ENCODE data around the gene NTM. TPM values are rescaled to one million over a fixed set of nuclear protein-coding genes. Genes with fewer than 3 reads are reported as not detected.

NTM gene
- total and polyA plus RNA-seq, 12 donors = 0.43 to 3.0 (median 1.3) TPM

GRCh38 chr11:132158091-132158490 lies 787.7 kb downstream of the NTM start:
- Histone ChIP-seq H3K36me3 (no peaks in the 10 kb centered on the region), H3K9me3 (no peaks in the 10 kb centered on the region), H3K27me3 (peaks cover 0 to 7% (median under 1%) of the 10 kb centered on the region in 7 donors), H3K4me3 (no peak overlapping the region), H3K27ac (no peak overlapping the region), H3K4me1 (no peaks in the 10 kb centered on the region)
- TF ChIP-seq CTCF (IDR thresholded peaks at IDR 0.05) = peak in 1 of 9 donors; percentile 8
- ATAC-seq = no peak
- no peak for DNase-seq
- WGBS, 2 donors = 81 to 84% methylated on average over 3 of the region's 3 CpGs
- intact Hi-C loops (cut with DNase I) = no loop called here

- H3K4me1 ChIP-seq = no peaks in the 10 kb centered on the region
- no peaks in the 10 kb centered on the region for H3K36me3 ChIP-seq
- intact Hi-C loops (cut with DNase I) = no loop called here
- no peak overlapping the region for H3K27ac ChIP-seq
- ATAC-seq = no peak
- H3K27me3 ChIP-seq = peaks cover 0 to 4% (median 0%) of the 10 kb centered on the region in 7 donors
- H3K9me3 ChIP-seq = no peaks in the 10 kb centered on the region
- H3K4me3 ChIP-seq = no peak overlapping the region
- no peak for DNase-seq
- TF ChIP-seq CTCF (IDR thresholded peaks at IDR 0.05) = no peak
- WGBS, 2 donors = 78 to 92% methylated on average over 2 of the region's 2 CpGs
These were observed 788.3 kb downstream of the NTM start for GRCh38 chr11:132158696-132159095.

- no peak for ATAC-seq
These were observed 791.1 kb downstream of the NTM start for GRCh38 chr11:132161403-132162078.

GRCh38 chr11:132168344-132168981 lies 798.0 kb downstream of the NTM start:
- Histone ChIP-seq H3K36me3 (no peaks in the 10 kb centered on the region), H3K9me3 (no peaks in the 10 kb centered on the region), H3K4me3 (no peak overlapping the region), H3K4me1 (no peaks in the 10 kb centered on the region), H3K27me3 (peaks cover 0 to 3% (median 0%) of the 10 kb centered on the region in 7 donors), H3K27ac (no peak overlapping the region)
- TF ChIP-seq CTCF (IDR thresholded peaks at IDR 0.05) = no peak
- DNase-seq = no peak
- ATAC-seq = no peak
- 65 to 67% methylated on average over 3 of the region's 3 CpGs for WGBS, 2 donors
- intact Hi-C loops (cut with DNase I) = no loop called here

More at GRCh38 chr11:132161403-132162078, 791.1 kb downstream of the NTM start:
- DNase-seq = no peak
- Histone ChIP-seq H3K27ac (no peak overlapping the region), H3K27me3 (peaks cover 0 to 4% (median 0%) of the 10 kb centered on the region in 7 donors), H3K9me3 (no peaks in the 10 kb centered on the region), H3K4me3 (no peak overlapping the region), H3K4me1 (no peaks in the 10 kb centered on the region), H3K36me3 (no peaks in the 10 kb centered on the region)
- 87 to 89% methylated on average over 26 of the region's 26 CpGs for WGBS, 2 donors
- intact Hi-C loops (cut with DNase I) = no loop called here
- no peak for TF ChIP-seq CTCF (IDR thresholded peaks at IDR 0.05)
